GM12873 (cell line): ENCODE data around the gene ZDHHC24.
A peak's percentile ranks its signal among the peaks of the same experiment; 100 is the strongest.

Experiments
- TF ChIP-seq, protein P1 (sequence below): IDR thresholded peaks from 2 replicates; pipeline ENCODE4 v1.5.1; 2012; ENCODE audit warnings: low read depth, mild to moderate bottlenecking, moderate library complexity, low read length, control low read depth; ENCODE audit not compliant: insufficient read depth; ENCODE audit errors: missing control alignments

Gene ZDHHC24

DNA sequence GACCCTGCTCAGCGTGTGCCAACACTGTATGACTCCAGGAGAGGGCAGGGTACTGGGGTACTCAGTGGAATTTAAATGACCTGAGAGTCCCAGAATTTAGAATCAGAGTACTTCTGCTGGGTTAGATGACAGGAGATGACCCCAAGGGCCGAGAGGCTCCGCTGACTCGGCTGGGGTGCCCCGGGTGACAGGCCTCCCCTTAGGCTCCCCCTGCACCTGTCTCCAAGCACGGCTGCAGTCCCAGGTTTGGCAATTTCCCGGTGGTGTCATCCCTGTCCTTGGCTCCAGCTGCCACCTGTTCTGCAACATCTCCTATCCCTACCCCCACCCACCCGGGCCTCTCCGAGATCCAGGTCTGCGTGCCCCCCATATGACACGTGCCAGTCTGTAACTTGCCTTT is 2.2 kb upstream of the ZDHHC24 start:
- TF ChIP-seq, protein P1, sequence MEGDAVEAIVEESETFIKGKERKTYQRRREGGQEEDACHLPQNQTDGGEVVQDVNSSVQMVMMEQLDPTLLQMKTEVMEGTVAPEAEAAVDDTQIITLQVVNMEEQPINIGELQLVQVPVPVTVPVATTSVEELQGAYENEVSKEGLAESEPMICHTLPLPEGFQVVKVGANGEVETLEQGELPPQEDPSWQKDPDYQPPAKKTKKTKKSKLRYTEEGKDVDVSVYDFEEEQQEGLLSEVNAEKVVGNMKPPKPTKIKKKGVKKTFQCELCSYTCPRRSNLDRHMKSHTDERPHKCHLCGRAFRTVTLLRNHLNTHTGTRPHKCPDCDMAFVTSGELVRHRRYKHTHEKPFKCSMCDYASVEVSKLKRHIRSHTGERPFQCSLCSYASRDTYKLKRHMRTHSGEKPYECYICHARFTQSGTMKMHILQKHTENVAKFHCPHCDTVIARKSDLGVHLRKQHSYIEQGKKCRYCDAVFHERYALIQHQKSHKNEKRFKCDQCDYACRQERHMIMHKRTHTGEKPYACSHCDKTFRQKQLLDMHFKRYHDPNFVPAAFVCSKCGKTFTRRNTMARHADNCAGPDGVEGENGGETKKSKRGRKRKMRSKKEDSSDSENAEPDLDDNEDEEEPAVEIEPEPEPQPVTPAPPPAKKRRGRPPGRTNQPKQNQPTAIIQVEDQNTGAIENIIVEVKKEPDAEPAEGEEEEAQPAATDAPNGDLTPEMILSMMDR: no peak

DNA sequence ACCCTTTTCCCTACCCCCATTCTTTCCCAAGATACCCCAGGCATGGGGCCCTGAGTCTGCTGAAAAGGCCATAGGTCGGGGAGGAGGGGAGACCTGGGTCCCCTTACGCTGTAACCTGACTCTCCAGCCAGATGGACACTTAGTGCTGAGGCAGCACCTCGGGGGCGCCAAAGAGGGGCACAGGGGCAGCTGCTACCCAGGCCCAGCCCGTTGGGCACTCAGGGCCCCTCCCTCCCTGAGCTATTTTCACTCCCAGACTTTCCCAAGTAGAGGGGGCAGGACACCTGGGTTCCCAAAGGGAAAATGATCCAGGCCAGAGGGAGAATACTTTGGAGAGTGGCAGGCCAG is 1.8 kb upstream of the ZDHHC24 start:
- TF ChIP-seq, protein P1: no peak

DNA sequence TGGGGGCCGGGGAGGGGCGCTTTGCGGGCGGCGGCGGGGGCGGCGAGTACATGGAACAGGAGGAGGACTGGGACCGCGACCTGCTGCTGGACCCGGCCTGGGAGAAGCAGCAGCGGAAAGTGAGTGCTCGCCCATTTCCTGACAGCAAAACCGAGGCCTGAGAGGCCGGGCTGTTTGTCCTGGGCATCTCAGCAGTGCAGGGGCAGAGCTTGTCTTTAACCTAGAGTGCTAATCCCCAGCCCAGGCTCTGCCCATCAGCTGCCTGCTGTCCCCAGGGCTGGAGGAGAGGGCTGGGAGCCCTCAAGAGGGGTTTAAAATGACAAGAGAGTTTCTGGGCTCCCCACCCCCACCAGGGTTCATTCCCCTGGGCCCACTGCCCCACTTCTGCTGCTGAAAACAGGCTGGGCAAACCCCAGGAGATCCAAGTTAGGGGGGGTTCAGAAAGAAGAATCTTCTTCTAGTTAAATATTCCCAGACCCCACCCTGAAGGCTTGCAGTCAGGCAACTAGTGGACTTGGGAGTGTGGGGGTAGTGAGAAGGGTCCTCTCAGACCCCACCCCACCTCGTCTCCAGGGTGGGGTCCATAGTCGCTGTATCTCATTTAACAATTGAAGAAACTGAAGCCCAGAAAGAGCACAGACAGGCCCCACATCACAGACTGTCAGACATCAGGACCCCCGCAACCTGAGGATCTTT is 1.3 kb upstream of the ZDHHC24 start:
- TF ChIP-seq, protein P1: no peak

DNA sequence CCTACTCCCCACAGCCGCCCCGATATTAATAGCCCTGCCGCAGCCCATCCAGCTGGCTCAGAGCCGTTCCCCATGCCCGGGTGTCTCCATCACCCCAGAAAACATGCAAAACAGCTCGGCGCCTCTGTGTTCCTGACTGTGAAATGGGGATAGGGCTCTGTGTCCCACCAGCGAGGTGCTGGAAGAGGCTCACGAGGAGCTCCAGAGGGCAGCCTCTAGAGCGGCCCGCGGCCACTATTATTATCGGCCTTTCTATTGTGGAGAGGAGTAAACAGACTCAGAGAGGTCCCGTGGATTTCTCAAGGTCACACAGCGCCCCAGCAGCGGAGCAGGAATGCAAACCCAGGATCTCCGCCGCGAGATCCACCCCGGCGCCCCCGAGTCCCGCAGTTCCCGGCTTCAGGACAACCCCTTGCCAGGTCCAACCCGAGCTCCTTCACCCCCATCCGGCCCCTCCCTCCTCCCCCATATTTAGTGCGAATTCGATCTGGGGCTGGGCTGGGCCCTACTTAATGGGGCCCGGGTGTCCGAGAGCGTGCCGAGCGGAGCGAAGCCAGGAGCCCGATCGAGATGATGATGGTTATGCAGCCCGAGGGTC is 619 bp upstream of the ZDHHC24 start, which contains the start of gene ACTN3:
Gene ACTN3, plus strand, starts transcription at position 536 of the 598 bp plus-strand sequence. Its CDS starts 35 bp downstream, at position 571.
- TF ChIP-seq, protein P1: no peak

DNA sequence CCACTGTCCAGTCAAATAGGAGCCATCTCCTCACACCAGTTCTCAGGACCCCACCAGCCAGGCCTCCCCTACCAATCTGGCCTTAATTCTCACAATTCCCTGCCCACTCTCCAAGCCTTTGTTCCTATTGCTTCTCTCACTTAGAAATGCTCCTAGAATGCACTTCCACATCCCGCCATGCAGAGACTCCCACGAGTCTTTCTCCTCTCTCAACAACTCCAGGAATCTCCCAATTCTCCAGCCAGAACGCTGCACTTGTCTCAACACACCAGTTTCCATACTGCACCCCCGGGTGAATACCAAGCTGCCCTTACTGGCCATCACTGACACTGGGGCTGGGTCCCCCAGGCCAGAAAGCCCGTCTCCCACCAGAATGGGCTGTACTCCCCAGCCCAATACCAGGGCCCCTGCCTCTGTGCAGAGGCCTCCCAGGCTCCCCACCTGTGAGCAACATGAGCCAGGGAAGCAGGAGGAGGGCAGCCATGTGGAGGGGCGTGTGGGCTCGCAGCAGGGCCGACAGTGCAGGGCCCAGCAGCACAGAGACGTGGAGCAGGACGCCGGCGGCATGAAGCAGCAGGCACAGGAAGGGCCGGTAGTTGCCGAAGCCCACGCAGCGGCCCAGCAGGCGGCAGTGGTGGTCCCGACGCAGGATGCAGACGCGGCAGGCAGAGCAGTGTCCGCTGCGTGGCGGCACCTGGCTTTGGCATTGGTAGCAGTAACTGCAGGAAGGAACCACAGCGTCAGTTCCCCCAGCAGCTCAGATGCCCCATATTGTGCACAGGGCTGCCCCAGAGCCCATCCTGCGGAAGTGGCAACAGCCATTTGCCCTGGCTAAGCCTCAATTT is 2.4 kb downstream of the ZDHHC24 start:
- TF ChIP-seq, protein P1: peak; percentile 55

DNA sequence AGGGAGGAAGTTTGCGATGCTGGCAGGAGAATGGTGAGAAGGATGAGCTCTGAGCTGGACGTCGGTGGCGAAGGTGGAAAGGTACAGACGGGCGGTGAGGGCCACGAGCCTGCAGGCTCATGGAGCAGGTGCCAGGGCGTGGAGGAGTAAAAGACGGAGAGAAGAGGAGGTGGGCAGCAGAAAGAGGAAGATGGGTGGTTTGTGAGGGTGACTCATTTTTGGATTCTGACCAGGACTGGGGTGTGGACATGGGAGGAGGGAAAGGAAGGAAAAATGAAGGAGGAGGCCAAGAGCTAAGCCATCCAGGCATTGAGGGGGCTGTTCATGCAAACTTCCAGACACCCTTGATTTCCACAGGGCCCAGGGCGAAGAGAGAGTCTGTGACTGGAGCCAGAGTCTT is 3.5 kb downstream of the ZDHHC24 start:
- TF ChIP-seq, protein P1: no peak

DNA sequence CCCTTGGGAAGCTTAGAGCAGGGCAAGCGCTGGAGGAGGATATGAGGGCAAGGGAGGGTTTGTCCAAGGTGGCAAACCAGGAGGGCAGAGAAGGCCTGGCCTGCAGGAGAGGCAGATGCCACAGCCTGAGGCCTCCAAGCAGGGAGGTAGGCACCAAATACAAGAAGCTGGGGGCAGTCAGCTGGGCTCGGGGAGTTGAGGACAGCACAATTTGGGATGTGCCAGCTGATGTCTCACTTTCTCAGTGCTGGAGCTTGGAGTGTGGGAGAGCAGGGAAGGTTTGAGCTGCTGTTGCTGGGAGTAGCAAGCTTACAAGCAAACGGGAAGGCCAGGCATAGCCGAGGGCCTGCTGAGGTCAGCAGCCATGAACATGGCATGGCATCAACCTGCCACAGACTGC is 4.0 kb downstream of the ZDHHC24 start:
- TF ChIP-seq, protein P1: no peak
